ENCODE results near the gene FBXO17. TPM values are rescaled to one million over a fixed set of nuclear protein-coding genes. Genes with fewer than 3 reads are reported as not detected.

The FBXO17 gene
- total RNA-seq, 4 donors from 2014 or later = 12.6 to 88.7 (median 53.1) TPM

- TF ChIP-seq CTCF (IDR thresholded peaks at IDR 0.05; ENCODE audit: low read depth) = no peak
Observed at GRCh38 chr19:38917516-38917915, 58.0 kb downstream of the FBXO17 start.

- TF ChIP-seq CTCF (IDR thresholded peaks at IDR 0.05; ENCODE audit: low read depth) = no peak
Observed at GRCh38 chr19:38915329-38916321, 59.9 kb downstream of the FBXO17 start.

- TF ChIP-seq CTCF (IDR thresholded peaks at IDR 0.05; ENCODE audit: low read depth) = no peak
Observed at GRCh38 chr19:38913958-38914357, 61.6 kb downstream of the FBXO17 start.

- TF ChIP-seq CTCF (IDR thresholded peaks at IDR 0.05; ENCODE audit: low read depth) = no peak
Observed at GRCh38 chr19:38912600-38913514, 62.7 kb downstream of the FBXO17 start.

GRCh38 chr19:38911388-38912001, 64.0 kb downstream of the FBXO17 start:
- no peak for TF ChIP-seq CTCF (IDR thresholded peaks at IDR 0.05; ENCODE audit: low read depth)

- TF ChIP-seq CTCF (IDR thresholded peaks at IDR 0.05; ENCODE audit: low read depth) = no peak
Observed at GRCh38 chr19:38910488-38910887, 65.1 kb downstream of the FBXO17 start.
